SU-DHL-6 (cell line): Measurements from ENCODE around the gene UCHL3.

Experiments used
- H2AFZ ChIP-seq: fragments of 200-600 bp; sonication (generic); 2 replicates; pipeline ENCODE4 v1.6.1; 2014; ENCODE audit warnings: low read depth, mild to moderate bottlenecking, moderate library complexity, mixed read lengths, antibody characterized with exemption, low read length; ENCODE audit not compliant: severe bottlenecking
- H3F3A ChIP-seq: fragments of 200-600 bp; shearing (Covaris generic); 2 replicates; pipeline ENCODE4 v1.6.0; 2016; ENCODE audit warnings: antibody characterized with exemption, mild to moderate bottlenecking; ENCODE audit not compliant: insufficient read depth
- H3K27ac ChIP-seq: fragments of 200-600 bp; sonication (generic); 2 replicates; pipeline ENCODE4 v1.5.1; 2016; ENCODE audit warnings: low read depth, mild to moderate bottlenecking, low read length, moderate library complexity, mixed read lengths
- H3K27me3 ChIP-seq: fragments of 200-600 bp; sonication (generic), shearing (Covaris generic); 2 replicates; pipeline ENCODE4 v1.6.0; 2014; ENCODE audit warnings: mild to moderate bottlenecking, low read length
- H3K36me3 ChIP-seq: fragments of 200-600 bp; sonication (generic); 2 replicates; pipeline ENCODE4 v1.6.1; 2014; ENCODE audit warnings: mild to moderate bottlenecking, low read length, mixed read lengths
- H3K4me2 ChIP-seq: fragments of 300-600, 200-600 bp; shearing (Covaris generic), sonication (generic); 2 replicates; pipeline ENCODE4 v1.6.0; 2014; ENCODE audit warnings: low read length, low read depth, mild to moderate bottlenecking; ENCODE audit not compliant: poor library complexity, severe bottlenecking
- H3K4me3 ChIP-seq: fragments of 200-600 bp; sonication (generic); 2 replicates; pipeline ENCODE4 v1.5.1; 2014; ENCODE audit warnings: antibody characterized with exemption, low read length, mild to moderate bottlenecking, mixed read lengths; ENCODE audit not compliant: insufficient read depth, poor library complexity, severe bottlenecking
- H3K79me2 ChIP-seq: fragments of 200-600 bp; sonication (generic); 2 replicates; pipeline ENCODE4 v1.6.1; 2014; ENCODE audit warnings: mild to moderate bottlenecking, low read length, moderate library complexity; ENCODE audit not compliant: insufficient read depth
- H3K9ac ChIP-seq: fragments of 200-600 bp; sonication (generic); 2 replicates; pipeline ENCODE4 v1.7.0; 2014; ENCODE audit warnings: mild to moderate bottlenecking, low read length
- H3K9me2 ChIP-seq: fragments of 200-600 bp; sonication (generic); replicated peaks from 2 replicates; pipeline ENCODE4 v1.6.1; 2014; ENCODE audit warnings: low read length; ENCODE audit not compliant: insufficient read depth
- H3K9me3 ChIP-seq: fragments of 200-600 bp; sonication (generic); 2 replicates; pipeline ENCODE4 v1.6.1; 2014; ENCODE audit warnings: low read length, mixed read lengths; ENCODE audit not compliant: insufficient read depth
- H4K20me1 ChIP-seq: fragments of 200-600 bp; sonication (generic); 2 replicates; pipeline ENCODE4 v1.6.1; 2014; ENCODE audit warnings: low read depth, mild to moderate bottlenecking, antibody characterized with exemption, low read length, moderate library complexity, mixed read lengths
- EZH2phosphoT487 ChIP-seq: fragments of 200-600 bp; sonication (generic), shearing (Covaris generic); conservative IDR thresholded peaks from 2 replicates; pipeline ENCODE4 v1.6.1; 2018; ENCODE audit warnings: mild to moderate bottlenecking, antibody characterized with exemption, low read length, moderate library complexity, mixed read lengths
- TF ChIP-seq, protein P1 (sequence below): fragments of 200-600 bp; sonication (generic); IDR thresholded peaks from one replicate; pipeline ENCODE4 v1.5.1; 2017; ENCODE audit warnings: antibody characterized with exemption, mild to moderate bottlenecking, low read length, moderate library complexity; ENCODE audit not compliant: insufficient read depth, poor library complexity, severe bottlenecking

Gene UCHL3

DNA sequence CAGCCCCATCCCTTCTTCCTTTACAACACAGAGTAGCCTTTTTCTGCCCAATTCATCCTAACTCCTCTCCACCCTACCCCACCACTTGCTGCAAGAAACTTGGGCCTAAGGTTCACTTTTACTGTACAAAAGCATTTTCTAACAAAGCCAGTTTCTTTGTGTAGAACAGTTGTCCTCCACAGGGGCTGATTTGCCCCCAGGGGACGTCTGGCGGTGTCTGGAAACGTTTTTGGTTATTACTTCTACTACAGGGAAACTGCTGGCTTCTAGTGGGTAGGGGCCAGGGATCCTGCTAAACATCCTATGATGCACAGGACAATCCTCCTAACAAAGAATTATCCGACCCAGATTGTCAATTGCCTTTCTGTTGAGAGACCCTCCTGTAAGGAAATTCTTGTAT, 79.2 kb downstream of the UCHL3 start:
- no peaks in the 10 kb centered on the region for H4K20me1 ChIP-seq
- H2AFZ ChIP-seq: no peak overlapping the region
- H3K4me2 ChIP-seq: no peak overlapping the region
- H3K27me3 ChIP-seq: no peaks in the 10 kb centered on the region
- peaks cover 9% of the 10 kb centered on the region; the same call in 1 of the 2 replicates for H3K36me3 ChIP-seq
- no peak for TF ChIP-seq EZH2phosphoT487
- TF ChIP-seq, protein P1, sequence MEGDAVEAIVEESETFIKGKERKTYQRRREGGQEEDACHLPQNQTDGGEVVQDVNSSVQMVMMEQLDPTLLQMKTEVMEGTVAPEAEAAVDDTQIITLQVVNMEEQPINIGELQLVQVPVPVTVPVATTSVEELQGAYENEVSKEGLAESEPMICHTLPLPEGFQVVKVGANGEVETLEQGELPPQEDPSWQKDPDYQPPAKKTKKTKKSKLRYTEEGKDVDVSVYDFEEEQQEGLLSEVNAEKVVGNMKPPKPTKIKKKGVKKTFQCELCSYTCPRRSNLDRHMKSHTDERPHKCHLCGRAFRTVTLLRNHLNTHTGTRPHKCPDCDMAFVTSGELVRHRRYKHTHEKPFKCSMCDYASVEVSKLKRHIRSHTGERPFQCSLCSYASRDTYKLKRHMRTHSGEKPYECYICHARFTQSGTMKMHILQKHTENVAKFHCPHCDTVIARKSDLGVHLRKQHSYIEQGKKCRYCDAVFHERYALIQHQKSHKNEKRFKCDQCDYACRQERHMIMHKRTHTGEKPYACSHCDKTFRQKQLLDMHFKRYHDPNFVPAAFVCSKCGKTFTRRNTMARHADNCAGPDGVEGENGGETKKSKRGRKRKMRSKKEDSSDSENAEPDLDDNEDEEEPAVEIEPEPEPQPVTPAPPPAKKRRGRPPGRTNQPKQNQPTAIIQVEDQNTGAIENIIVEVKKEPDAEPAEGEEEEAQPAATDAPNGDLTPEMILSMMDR: no peak
- no peak overlapping the region for H3K27ac ChIP-seq
- no peaks in the 10 kb centered on the region for H3K9me2 ChIP-seq
- H3K4me3 ChIP-seq: no peak overlapping the region
- H3K9ac ChIP-seq: no peak overlapping the region
- no peaks in the 10 kb centered on the region for H3K9me3 ChIP-seq
- H3F3A ChIP-seq: peaks cover 15% of the 10 kb centered on the region
- no peaks in the 10 kb centered on the region for H3K79me2 ChIP-seq

DNA sequence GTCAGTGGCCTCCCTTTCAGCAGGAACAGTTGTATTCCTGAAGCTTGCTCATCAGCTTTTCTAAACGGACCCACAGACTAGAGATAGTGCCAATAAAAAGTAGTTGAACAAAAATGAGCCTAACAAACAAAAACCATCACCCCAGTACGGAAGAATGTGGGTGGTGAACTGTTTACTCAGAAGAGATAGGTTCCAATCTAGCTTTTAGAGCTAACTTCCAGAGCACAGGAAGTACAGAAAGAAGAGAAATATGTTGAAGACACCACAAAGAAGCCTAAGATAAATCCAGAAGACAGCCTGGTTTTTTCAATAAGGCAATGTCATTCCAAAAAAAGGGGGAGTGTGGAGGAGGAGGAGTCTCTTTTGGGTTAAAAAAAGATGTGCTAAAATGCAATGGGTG, 83.7 kb downstream of the UCHL3 start:
- no peaks in the 10 kb centered on the region for H3K9me2 ChIP-seq
- no peaks in the 10 kb centered on the region for H3K9me3 ChIP-seq
- no peaks in the 10 kb centered on the region for H3K36me3 ChIP-seq
- no peaks in the 10 kb centered on the region for H3K27me3 ChIP-seq
- no peak overlapping the region for H3K9ac ChIP-seq
- H2AFZ ChIP-seq: no peak overlapping the region
- no peak overlapping the region for H3K4me3 ChIP-seq
- H4K20me1 ChIP-seq: no peaks in the 10 kb centered on the region
- TF ChIP-seq, protein P1: no peak
- no peak for TF ChIP-seq EZH2phosphoT487
- H3K4me2 ChIP-seq: no peak overlapping the region
- peaks cover 19% of the 10 kb centered on the region for H3F3A ChIP-seq
- peaks cover 19% of the 10 kb centered on the region for H3K79me2 ChIP-seq
- 0 out of 2 replicates have a peak overlapping the region, but pooled peaks have one; percentile 16 for H3K27ac ChIP-seq

DNA sequence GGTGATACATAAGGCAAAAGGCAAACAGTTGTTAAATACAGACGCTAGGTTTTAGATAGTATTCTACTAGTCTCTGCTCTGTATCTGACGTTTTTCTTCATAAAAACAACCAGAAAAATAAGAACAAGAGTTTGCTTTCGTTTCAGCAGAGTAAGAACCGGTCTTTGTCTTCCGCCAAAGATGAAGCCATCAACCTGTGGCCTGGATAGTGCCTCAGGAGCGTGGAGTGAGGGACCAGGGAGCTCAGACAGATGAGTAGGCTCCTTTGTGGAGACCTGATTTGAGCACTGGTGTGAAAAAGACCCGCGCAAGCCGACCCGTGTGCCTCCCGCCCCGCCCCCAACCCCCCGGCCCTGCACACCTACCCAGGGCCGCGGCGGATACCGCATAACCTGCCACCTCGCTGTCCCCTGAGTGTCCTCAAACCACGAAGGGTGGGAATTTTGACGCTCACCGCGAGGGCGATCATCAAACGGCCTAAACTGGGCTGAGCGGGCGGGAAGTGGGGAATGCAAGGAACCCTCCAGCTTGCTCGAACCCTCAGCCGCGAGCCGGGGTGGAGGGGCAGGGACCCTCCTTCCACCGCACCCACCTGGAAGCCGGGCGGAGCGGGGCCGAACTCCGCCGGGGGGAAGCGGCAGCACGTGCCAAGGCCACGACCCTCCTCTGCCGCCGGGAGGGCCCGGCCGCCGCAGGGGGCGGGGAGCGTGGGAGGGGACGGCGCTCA, 85.7 kb downstream of the UCHL3 start:
- Histone ChIP-seq H3K4me2 (peak overlapping the region; percentile 80), H3K9ac (peak overlapping the region; percentile 84), H3K9me2 (no peaks in the 10 kb centered on the region), H3K27ac (peak overlapping the region; percentile 89), H3K79me2 (peaks cover 39% of the 10 kb centered on the region), H4K20me1 (peaks cover 10% of the 10 kb centered on the region; the same call in 1 of the 2 replicates), H3K27me3 (no peaks in the 10 kb centered on the region), H3K4me3 (peak overlapping the region; percentile 63), H3K9me3 (no peaks in the 10 kb centered on the region), H3K36me3 (peaks cover 5% of the 10 kb centered on the region), H3F3A (peaks cover 19% of the 10 kb centered on the region), H2AFZ (peak overlapping the region; percentile 94)
- TF ChIP-seq, protein P1: no peak
- TF ChIP-seq EZH2phosphoT487: no peak
